ENCODE data around the gene CLNK.

Gene CLNK

GRCh38 chr4:10728016-10728415 is 43.4 kb upstream of the CLNK start:
- TF ChIP-seq FOXP2 (optimal IDR thresholded peaks at IDR 0.05; ENCODE audit: borderline replicate concordance, extremely low read depth, extremely low read length, insufficient read depth): no peak
- no peak for TF ChIP-seq TAF1 (IDR thresholded peaks at IDR 0.05; ENCODE audit: borderline replicate concordance, insufficient read depth, low read length)
- TF ChIP-seq POLR2AphosphoS5 (IDR thresholded peaks at IDR 0.05; ENCODE audit: low read depth, low read length): no peak
- no peak for TF ChIP-seq SIN3A (IDR thresholded peaks at IDR 0.05; ENCODE audit: borderline replicate concordance, insufficient read depth, low read length)
- no peak for TF ChIP-seq REST (IDR thresholded peaks at IDR 0.05; ENCODE audit: insufficient read depth in 1 of 2, low read depth in 2 of 2, low read length in 2 of 2)

GRCh38 chr4:10727140-10727880 is 42.7 kb upstream of the CLNK start:
- TF ChIP-seq TAF1 (IDR thresholded peaks at IDR 0.05; ENCODE audit: borderline replicate concordance, insufficient read depth, low read length) (no peak), POLR2AphosphoS5 (IDR thresholded peaks at IDR 0.05; ENCODE audit: low read depth, low read length) (no peak), FOXP2 (optimal IDR thresholded peaks at IDR 0.05; ENCODE audit: borderline replicate concordance, extremely low read depth, extremely low read length, insufficient read depth) (no peak), REST (IDR thresholded peaks at IDR 0.05; ENCODE audit: insufficient read depth in 1 of 2, low read depth in 2 of 2, low read length in 2 of 2) (no peak), SIN3A (IDR thresholded peaks at IDR 0.05; ENCODE audit: borderline replicate concordance, insufficient read depth, low read length) (no peak)

GRCh38 chr4:10722957-10723356 is 38.4 kb upstream of the CLNK start:
- TF ChIP-seq REST (IDR thresholded peaks at IDR 0.05; ENCODE audit: insufficient read depth in 1 of 2, low read depth in 2 of 2, low read length in 2 of 2) (no peak), TAF1 (IDR thresholded peaks at IDR 0.05; ENCODE audit: borderline replicate concordance, insufficient read depth, low read length) (no peak), FOXP2 (optimal IDR thresholded peaks at IDR 0.05; ENCODE audit: borderline replicate concordance, extremely low read depth, extremely low read length, insufficient read depth) (no peak)

- TF ChIP-seq REST (IDR thresholded peaks at IDR 0.05; ENCODE audit: insufficient read depth in 1 of 2, low read depth in 2 of 2, low read length in 2 of 2) (no peak), POLR2AphosphoS5 (IDR thresholded peaks at IDR 0.05; ENCODE audit: low read depth, low read length) (no peak), SIN3A (IDR thresholded peaks at IDR 0.05; ENCODE audit: borderline replicate concordance, insufficient read depth, low read length) (no peak), TAF1 (IDR thresholded peaks at IDR 0.05; ENCODE audit: borderline replicate concordance, insufficient read depth, low read length) (no peak), FOXP2 (optimal IDR thresholded peaks at IDR 0.05; ENCODE audit: borderline replicate concordance, extremely low read depth, extremely low read length, insufficient read depth) (no peak)
Observed at GRCh38 chr4:10721616-10722015, 37.0 kb upstream of the CLNK start.

All from PFSK-1 (cell line).